Epithelial cell of prostate (primary cell): Measurements from ENCODE around the gene BRSK2.

ENCODE experiments used
- DNase-seq: peaks from one replicate; pipeline ENCODE4 v3.0.0-alpha.2; 2011; ENCODE audit warnings: low read depth, low spot score
- H3K27ac ChIP-seq: fragments of 450-650 bp; 2 replicates; pipeline ENCODE4 v1.5.1; 2017; ENCODE audit warnings: mild to moderate bottlenecking

Gene BRSK2

GRCh38 chr11:1487851-1488574 lies 98.3 kb downstream of the BRSK2 start:
- DNase-seq: no peak
- H3K27ac ChIP-seq: no peak overlapping the region

DNA sequence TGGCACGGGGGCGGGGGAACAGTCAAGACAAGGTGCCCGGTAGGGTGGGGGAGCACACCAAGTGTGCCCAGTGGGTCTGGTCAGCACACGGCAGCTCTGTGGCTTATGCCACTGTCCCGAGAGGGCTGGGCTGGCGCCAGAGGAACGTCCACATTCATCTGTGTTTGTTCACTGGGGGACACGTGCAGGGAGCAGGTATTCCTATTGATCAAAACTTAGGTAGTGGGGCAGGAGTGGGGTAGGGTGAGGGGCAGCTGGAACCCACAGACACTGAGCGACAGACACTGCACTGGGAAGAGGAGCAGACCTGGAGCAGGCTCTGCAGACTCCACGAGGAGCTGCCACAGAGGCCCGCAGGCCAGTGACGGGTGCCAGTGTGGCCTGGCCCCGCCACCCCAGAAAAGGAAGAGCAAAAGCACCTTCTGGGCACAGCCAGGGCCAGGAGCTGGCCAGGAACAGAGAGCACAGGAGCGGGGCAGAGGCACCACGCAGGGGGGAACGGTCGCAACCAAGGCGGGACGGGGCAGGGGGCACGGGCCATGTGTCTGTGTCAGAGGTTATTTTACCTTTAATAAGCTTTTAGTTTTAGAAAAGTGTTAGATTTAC lies 98.9 kb downstream of the BRSK2 start:
- H3K27ac ChIP-seq: no peak overlapping the region
- DNase-seq: no peak

DNA sequence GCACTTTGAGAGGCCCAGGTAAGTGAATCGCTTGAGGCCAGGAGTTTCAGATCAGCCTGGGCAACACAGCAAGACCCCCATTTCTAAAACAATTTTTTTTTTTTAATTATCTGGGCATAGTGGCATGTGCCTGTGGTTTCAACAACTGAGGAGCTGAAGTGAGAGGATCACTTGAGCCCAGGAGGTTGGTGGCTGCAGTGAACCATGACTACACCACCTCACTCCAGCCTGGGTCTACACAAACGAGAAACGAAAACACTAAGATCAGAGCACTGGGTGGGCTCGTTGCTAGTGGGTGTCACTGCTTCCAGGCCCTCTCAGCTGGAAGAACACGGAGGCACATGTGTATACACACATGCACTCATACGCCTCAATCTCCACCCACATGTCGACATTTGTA lies 100.9 kb downstream of the BRSK2 start:
- H3K27ac ChIP-seq: no peak overlapping the region
- DNase-seq: no peak

DNA sequence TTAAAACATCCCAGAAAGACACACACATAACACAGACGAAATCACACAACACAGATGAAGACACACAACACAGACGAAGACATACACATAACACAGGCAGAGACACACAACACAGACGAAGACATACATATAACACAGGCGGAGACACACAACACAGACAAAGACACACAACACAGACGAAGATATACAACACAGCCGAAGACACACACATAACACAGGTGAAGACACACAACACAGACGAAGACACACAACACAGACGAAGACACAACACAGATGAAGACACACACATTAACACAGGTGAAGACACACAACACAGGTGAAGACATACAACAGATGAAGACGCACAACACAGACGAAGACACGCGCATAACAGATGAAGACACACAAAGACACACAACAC lies 101.6 kb downstream of the BRSK2 start:
- H3K27ac ChIP-seq: no peak overlapping the region
- no peak for DNase-seq

GRCh38 chr11:1493650-1494244 lies 104.0 kb downstream of the BRSK2 start:
- DNase-seq: no peak
- H3K27ac ChIP-seq: no peak overlapping the region

DNA sequence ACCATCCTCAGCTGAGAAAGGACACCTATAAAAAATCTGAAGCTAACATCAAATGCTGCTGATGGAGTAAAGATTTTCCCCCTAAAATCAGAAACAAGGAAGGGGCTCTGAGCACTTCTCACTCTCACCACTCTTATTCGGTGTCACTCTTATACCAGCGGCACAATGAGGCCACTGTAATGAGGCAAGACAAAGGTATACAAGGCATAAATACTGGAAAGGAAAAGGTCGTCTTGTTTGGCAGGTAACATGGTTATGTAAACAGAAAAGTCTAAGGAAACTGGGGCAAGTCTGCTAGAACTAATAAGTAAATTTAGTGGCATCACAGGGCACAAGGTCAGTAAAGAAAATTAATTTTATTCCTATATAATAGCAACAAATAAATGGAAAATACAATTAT lies 104.9 kb downstream of the BRSK2 start:
- H3K27ac ChIP-seq: no peak overlapping the region
- DNase-seq: no peak

DNA sequence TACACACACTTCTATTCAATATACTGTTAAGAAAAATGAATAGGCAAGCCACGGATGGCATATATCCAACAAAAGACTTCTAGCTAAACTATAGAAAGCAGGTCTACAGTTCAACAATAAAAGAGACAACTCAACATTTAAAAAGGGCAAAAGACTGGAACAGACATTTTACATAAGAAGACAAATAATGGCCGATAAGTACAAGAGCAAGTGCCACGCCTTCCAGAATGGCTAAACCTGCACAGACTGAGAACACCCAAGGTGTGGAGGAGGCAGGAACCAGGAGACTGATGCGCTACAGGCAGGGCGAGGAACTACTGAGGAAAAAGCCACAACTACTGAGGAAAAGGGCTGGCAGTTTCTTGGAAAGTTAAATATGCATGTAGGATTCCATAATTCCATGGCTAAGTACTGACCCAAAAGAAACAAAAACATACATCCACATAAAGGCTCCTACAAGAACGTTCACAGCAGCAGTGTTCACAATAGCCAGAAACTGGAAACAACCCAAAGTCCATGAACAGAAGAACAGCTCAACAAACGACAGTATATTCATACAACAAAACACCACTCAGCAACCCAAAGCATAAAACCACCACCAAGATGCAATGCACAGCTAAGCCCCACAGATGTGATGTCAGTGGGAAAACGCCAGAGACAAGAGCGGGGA lies 106.5 kb downstream of the BRSK2 start:
- H3K27ac ChIP-seq: no peak overlapping the region

GRCh38 chr11:1496761-1497095 lies 107.0 kb downstream of the BRSK2 start:
- DNase-seq: no peak
- no peak overlapping the region for H3K27ac ChIP-seq

More for the DNA sequence above, 106.5 kb downstream of the BRSK2 start:
- DNase-seq: no peak

- H3K27ac ChIP-seq: no peak overlapping the region
- DNase-seq: no peak
Measured at GRCh38 chr11:1497600-1497999, 107.9 kb downstream of the BRSK2 start.

GRCh38 chr11:1498262-1498661 lies 108.5 kb downstream of the BRSK2 start:
- H3K27ac ChIP-seq: no peak overlapping the region
- DNase-seq: no peak

GRCh38 chr11:1499261-1499890 lies 109.6 kb downstream of the BRSK2 start:
- no peak overlapping the region for H3K27ac ChIP-seq
- DNase-seq: no peak

DNA sequence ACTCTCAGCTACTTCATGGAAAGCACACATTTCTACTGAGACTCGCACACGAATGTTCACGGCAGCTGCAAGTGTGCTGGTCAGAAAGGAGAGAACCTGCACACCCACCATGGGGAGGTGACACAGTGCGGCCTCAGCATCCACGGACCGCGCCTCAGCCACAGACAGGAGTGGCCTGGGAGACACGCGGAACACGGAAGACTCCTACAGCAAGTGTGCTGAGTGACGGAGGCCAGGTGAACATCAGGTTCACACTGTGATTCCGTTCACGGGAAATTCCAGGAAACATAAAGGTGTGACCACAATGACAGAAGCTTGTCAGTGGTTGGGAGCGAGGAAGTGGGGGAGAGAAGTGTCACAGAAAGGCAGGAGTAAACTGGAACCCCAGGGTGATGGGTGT lies 110.2 kb downstream of the BRSK2 start:
- no peak overlapping the region for H3K27ac ChIP-seq
- DNase-seq: no peak

DNA sequence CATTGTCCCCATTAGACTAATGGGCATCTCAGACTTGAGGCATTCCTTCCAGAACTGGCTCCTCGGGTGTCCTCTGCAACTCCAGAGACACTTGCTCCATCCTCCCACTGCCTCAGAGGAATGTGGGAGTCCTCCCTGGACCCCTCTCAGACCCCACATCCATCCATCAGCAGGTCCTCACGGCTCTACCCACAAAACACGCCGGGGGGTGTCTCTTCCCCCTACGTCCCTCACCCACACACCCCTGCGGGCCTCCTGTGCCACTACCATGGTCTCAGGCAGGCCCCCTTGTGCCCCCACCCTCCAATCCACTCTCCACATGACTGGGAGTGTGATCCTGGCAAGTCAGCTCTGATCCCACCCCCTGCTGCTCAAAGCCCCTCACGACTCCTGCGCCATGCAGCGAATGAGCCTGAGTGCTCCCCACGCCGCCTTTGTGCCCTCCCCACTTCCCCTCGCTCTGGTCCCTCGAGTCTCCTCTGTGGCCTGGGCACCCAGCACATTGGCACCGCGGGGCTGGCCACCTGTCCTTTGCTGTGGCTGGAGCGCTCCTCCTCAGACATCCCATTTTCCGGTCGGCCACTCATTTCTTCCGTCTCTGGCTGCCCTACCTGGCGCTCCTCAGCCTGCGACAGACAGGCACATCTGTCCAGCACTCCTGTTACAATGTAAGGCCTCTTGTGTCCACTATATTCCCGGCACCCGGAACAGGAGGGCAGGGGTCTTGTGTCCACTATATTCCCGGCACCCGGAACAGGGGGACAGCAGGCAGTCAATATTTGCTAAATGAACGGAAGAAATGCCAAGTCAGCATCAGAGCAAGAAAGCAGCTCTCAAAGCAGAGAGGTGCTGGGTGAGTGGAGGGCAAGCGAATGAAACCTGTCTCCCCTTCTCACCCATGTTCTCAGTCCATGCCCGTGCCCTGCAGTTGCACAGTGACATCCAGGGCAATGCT lies 111.0 kb downstream of the BRSK2 start:
- DNase-seq: no peak
- H3K27ac ChIP-seq: no peak overlapping the region

GRCh38 chr11:1501421-1502167 lies 111.9 kb downstream of the BRSK2 start:
- no peak overlapping the region for H3K27ac ChIP-seq
- DNase-seq: no peak

DNA sequence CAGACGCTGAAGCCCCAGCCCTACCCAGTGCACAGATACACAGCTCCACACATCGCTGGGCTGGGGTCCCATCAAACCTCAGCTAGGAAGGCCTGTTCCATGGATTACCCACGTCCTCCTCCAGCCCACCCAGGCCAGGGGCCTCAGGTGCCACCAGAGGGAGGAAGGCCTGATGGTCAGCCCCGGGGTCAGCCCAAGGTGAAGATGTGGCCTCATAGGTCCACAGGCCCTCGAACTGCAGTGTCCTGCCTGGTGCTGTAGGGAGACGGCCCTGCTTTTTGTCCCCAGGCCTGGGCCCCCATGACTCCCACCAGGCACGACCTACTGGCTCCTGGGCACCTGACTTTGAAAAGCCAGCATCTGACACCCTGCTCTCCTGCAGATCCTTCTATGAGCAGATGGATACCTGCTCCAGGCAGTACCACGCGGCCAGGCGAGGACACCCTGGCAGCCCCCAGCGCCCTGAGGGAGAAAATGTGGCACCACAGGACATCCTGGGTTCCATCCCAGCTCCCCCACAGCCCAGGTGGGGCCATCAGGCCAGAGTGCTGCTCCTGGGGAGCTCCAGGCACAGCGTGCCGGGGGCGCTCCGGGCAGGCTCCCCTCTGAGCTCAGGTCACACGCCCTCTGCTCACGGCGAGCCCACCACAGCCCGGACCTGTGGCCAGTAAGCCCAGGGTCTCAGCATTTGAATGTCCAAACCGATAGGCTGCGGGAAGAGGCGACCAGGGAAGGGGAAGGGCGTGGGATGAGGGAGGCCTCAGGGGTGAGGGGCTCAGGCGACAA lies 112.6 kb downstream of the BRSK2 start:
- DNase-seq: no peak
- H3K27ac ChIP-seq: no peak overlapping the region

GRCh38 chr11:1502954-1503707 lies 113.4 kb downstream of the BRSK2 start:
- no peak overlapping the region for H3K27ac ChIP-seq
- no peak for DNase-seq

DNA sequence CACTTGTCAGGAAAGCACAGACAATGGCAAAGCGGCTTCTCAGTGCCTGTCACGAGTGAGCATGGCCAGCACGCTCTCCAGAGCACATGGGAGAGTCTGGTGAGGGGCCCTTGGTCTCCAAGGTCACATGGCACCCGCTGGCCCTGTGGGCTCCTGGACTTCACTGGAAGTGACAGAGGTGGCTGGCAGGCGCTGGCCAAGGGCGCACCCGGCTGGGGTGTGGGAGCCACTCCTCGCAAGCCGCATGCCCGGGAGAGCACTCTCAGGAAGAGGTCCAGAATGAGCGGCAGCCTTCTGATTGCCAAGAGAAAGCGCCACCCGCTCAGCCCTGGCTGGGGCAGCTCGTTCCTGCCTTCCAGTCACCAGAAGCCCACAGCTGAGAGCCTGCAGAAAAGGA lies 114.0 kb downstream of the BRSK2 start:
- no peak for DNase-seq

DNA sequence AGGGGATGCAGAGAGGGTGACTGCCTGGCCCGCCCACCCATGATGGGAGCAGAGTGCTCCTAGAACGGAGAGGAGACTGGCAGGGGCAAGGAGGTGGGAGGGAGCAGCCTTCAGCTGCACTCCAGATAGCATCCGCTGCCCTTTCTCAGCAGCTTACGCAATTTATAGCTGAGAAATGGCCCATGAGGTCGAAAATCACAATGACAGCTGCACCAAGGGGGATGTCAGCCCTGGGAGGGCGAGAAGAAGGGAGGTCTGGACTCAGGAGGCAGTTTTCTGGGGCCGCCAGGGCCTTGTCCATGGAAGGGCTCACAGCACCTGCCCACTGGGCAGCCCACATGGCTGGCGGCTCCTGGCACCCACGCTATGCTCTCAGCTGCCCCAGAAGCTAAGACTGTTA lies 114.4 kb downstream of the BRSK2 start:
- H3K27ac ChIP-seq: no peak overlapping the region
- no peak for DNase-seq

More for the DNA sequence above, 114.0 kb downstream of the BRSK2 start:
- no peak overlapping the region for H3K27ac ChIP-seq
